Astrocyte of the hippocampus (primary cell): ENCODE results near the gene RHOBTB3.

ENCODE experiments used
- DNase-seq: peaks from one replicate; pipeline ENCODE4 v3.0.0; 2011; ENCODE audit warnings: low read depth, low spot score

Gene RHOBTB3

GRCh38 chr5:95763941-95764340 is 32.8 kb downstream of the RHOBTB3 start:
- DNase-seq = peak; percentile 68

GRCh38 chr5:95768731-95769130 is 37.6 kb downstream of the RHOBTB3 start:
- DNase-seq = no peak

GRCh38 chr5:95770830-95771708 is 39.9 kb downstream of the RHOBTB3 start:
- no peak for DNase-seq

- no peak for DNase-seq
These were observed 40.8 kb downstream of the RHOBTB3 start for GRCh38 chr5:95771892-95772291.

- peak; percentile 90 for DNase-seq
These were observed 42.4 kb downstream of the RHOBTB3 start for GRCh38 chr5:95773335-95774059.

GRCh38 chr5:95777441-95777840 is 46.3 kb downstream of the RHOBTB3 start:
- DNase-seq = no peak

GRCh38 chr5:95778713-95779436 is 47.7 kb downstream of the RHOBTB3 start:
- no peak for DNase-seq

GRCh38 chr5:95779611-95780010 is 48.5 kb downstream of the RHOBTB3 start:
- DNase-seq = no peak

GRCh38 chr5:95780597-95780996 is 49.5 kb downstream of the RHOBTB3 start:
- no peak for DNase-seq

GRCh38 chr5:95781101-95781583 is 50.0 kb downstream of the RHOBTB3 start:
- DNase-seq = peak; percentile 85

GRCh38 chr5:95782181-95782580 is 51.0 kb downstream of the RHOBTB3 start:
- DNase-seq = no peak

GRCh38 chr5:95783661-95784060 is 52.5 kb downstream of the RHOBTB3 start:
- DNase-seq = no peak

GRCh38 chr5:95784514-95785302 is 53.6 kb downstream of the RHOBTB3 start:
- DNase-seq = no peak

GRCh38 chr5:95786821-95787418 is 55.8 kb downstream of the RHOBTB3 start:
- DNase-seq = no peak

GRCh38 chr5:95788493-95788892 is 57.4 kb downstream of the RHOBTB3 start:
- no peak for DNase-seq

- DNase-seq = no peak
These were observed 60.6 kb downstream of the RHOBTB3 start for GRCh38 chr5:95791751-95792150.

- peak; percentile 48 for DNase-seq
These were observed 63.0 kb downstream of the RHOBTB3 start for GRCh38 chr5:95794070-95794516.

GRCh38 chr5:95797301-95797700 is 66.2 kb downstream of the RHOBTB3 start:
- DNase-seq = no peak

- DNase-seq = no peak
These were observed 66.9 kb downstream of the RHOBTB3 start for GRCh38 chr5:95798048-95798447.

- DNase-seq = no peak
These were observed 67.4 kb downstream of the RHOBTB3 start for GRCh38 chr5:95798545-95798944.
